Spinal cord (tissue), 10 donors: Measurements from ENCODE around the gene ATP7A. TPM values are rescaled to one million over a fixed set of nuclear protein-coding genes. Genes with fewer than 3 reads are reported as not detected.
"Not testable (repeated sequence)": the region's sequence is repeated elsewhere in the genome, so short reads cannot be mapped to it uniquely, and the experiment has no call there.

ENCODE experiments used
- DNase-seq, 6 donors: peaks; one replicate each; pipeline versions ENCODE4 v3.0.0 to v3.0.0-alpha.2; 2013 to 2015; ENCODE audit warnings: low spot score in 6 of 6, low read depth in 4 of 6
- H3K27ac ChIP-seq: one replicate; pipeline ENCODE4 v1.5.1; 2013; ENCODE audit warnings: low read depth, low read length, control low read depth
- H3K27me3 ChIP-seq: one replicate; pipeline ENCODE4 v1.6.1; 2013; ENCODE audit warnings: low read length; ENCODE audit not compliant: control insufficient read depth, insufficient read depth
- H3K36me3 ChIP-seq: one replicate; pipeline ENCODE4 v1.6.1; 2013; ENCODE audit warnings: low read length; ENCODE audit not compliant: control insufficient read depth, insufficient read depth
- H3K4me1 ChIP-seq: one replicate; pipeline ENCODE4 v1.6.1; 2013; ENCODE audit warnings: low read length; ENCODE audit not compliant: control insufficient read depth, insufficient read depth
- H3K4me3 ChIP-seq: one replicate; pipeline ENCODE4 v1.5.1; 2013; ENCODE audit warnings: low read depth, low read length, control low read depth
- H3K9me3 ChIP-seq: one replicate; pipeline ENCODE4 v1.6.1; 2013; ENCODE audit warnings: low read length; ENCODE audit not compliant: control insufficient read depth, insufficient read depth
- WGBS: methylation state at CpG from one replicate; pipeline ENCODE4 v1.1.5; 2013; ENCODE audit warnings: missing lambda C conversion rate; ENCODE audit not compliant: insufficient coverage; 5-methylcytosine and 5-hydroxymethylcytosine counted together
- polyA plus RNA-seq, 2 donors: library from polyadenylated mRNA; unstranded; fragments of 120-200 nt; gene quantifications; one replicate each; pipeline ENCODE4 v1.2.1, GENCODE V29; 2013; ENCODE audit not compliant: insufficient read length in 2 of 2
- total RNA-seq, 2 donors: library from RNA; depleted of rRNA in 1 of 2; stranded (reverse); fragments of 120-200 nt in 1 of 2; fragments of >200 nt in 1 of 2; gene quantifications; one replicate each; pipeline versions ENCODE4 v1.2.3 to v1.2.4, GENCODE V29; 2013 to 2014
- donor health status: healthy.

The ATP7A gene
- total and polyA plus RNA-seq, 4 donors = 7.2 to 19.8 (median 12.6) TPM

DNA sequence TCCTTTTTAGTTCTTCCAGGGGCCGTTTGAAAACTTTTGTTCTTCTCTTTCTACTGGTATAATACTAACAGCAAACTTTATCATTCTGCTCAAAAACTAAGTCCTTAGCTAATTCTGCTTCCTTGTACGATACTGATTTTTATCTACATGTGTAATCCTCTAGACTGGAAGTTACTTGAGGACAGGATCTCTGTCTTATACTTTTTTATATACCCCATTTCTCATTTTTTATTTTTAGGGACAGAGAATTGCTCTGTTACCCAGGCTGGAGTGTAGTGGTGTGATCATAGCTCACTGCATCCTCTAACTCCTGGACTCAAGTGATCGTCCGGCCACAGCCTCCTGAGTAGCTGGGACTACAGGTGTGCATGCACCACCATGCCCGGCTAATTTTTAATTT lies 9.0 kb upstream of the ATP7A start:
- H3K27me3 ChIP-seq = no peaks in the 10 kb centered on the region
- H3K4me3 ChIP-seq = no peak overlapping the region
- peaks cover 4% of the 10 kb centered on the region for H3K36me3 ChIP-seq
- H3K4me1 ChIP-seq = no peaks in the 10 kb centered on the region
- 97% methylated on average over 3 of the region's 5 CpGs for WGBS
- no peak for DNase-seq
- H3K27ac ChIP-seq = no peak overlapping the region
- H3K9me3 ChIP-seq = peaks cover 1% of the 10 kb centered on the region

DNA sequence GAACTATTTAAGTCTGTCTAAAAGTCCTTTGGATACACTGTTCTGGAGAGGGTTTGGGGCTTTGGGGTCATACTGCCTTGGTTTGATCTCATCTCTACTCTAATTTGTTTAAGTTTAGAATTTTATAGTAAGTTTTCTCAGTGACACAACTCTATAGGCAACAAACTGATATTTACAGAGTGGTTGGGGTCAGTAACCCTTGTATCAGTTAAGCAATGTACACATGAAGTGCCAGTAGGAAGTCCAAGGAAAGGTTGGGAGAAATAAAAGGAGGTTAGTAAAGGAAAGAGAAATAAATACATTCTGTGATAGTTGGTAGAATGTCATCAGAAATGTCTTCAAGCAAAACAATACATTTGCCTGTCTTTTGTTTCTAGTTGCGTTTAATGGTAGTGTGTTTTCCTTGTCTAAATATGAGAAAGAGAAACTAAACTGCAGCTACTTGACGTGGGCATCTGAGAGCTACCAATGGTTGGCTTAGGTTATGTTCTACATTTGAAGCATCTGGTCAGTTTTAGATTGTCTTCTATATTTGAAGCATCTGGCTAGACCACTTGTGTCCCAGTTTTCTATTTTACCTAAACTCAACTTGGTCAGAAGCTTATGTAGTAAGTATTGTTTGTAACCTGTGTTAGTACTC lies 6.9 kb downstream of the ATP7A start:
- H3K27me3 ChIP-seq = no peaks in the 10 kb centered on the region
- H3K27ac ChIP-seq = no peak overlapping the region
- WGBS = no CpG with 5 or more reads among the region's 2 CpGs
- H3K9me3 ChIP-seq = no peaks in the 10 kb centered on the region
- H3K36me3 ChIP-seq = no peaks in the 10 kb centered on the region
- no peak overlapping the region for H3K4me3 ChIP-seq
- H3K4me1 ChIP-seq = no peaks in the 10 kb centered on the region
- no peak for DNase-seq

DNA sequence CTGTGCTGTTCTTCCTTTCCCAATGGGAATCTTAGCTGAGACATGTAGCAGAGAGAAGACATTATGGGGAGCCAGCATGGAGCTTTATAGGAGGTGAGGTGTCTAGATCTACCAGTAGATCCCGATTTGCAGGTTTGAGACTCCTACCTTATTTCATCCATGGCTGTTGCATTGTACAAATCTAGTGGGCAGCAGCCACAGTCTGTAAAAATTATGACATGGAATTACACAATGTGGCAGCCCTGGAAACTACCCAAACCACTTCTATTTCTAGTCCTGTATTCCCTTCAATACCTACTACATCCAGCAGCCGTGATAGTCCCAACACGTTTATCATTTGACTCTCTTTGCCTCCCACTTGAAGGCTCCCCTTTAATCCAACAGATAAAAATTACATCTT lies 8.1 kb downstream of the ATP7A start:
- Histone ChIP-seq H3K4me3 (no peak overlapping the region), H3K4me1 (no peaks in the 10 kb centered on the region), H3K27ac (no peak overlapping the region), H3K9me3 (no peaks in the 10 kb centered on the region), H3K27me3 (no peaks in the 10 kb centered on the region), H3K36me3 (no peaks in the 10 kb centered on the region)
- WGBS = 83% methylated on average over 1 of the region's 3 CpGs
- DNase-seq = no peak

DNA sequence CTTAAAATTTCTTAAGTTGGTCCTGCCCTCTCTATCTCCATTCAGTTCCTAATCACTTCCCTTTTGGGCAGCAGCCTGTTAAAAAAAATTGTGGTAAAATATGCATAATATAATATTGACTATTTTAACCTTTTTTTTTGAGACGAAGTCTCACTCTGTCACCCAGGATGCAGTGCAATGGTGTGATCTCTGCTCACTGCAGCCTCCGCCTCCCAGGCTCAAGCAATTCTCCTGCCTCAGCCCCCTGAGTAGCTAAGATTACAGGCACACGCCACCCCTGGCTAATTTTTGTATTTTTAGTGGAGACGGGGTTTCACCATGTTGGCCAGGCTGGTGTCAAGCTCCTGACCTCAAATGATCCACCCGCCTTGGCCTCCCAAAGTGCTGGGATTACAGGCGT lies 8.9 kb downstream of the ATP7A start:
- not testable (repeated sequence) for H3K4me3 ChIP-seq, H3K4me1 ChIP-seq, H3K27me3 ChIP-seq, DNase-seq, H3K27ac ChIP-seq, H3K36me3 ChIP-seq, H3K9me3 ChIP-seq
- 57% methylated on average over 1 of the region's 6 CpGs for WGBS

DNA sequence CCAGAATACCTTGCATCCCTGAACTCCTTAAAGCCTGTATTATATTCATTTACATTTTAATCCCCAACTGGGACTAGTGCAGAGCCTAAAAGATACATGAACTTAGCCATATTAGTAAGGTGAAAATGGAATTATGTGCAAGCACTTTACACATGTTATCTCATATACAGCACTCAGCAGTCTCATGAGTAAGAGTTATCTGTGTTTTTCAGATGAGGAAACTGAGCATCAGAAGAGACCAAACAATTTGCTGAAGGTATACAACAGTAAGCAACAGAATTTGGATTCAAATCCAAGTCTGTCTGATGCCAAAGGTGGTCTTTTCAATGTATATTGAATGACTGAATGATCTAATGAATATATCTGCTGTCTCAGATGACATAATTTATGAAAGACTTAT lies 12.3 kb downstream of the ATP7A start:
- Histone ChIP-seq H3K9me3 (no peaks in the 10 kb centered on the region), H3K4me1 (no peaks in the 10 kb centered on the region), H3K36me3 (no peaks in the 10 kb centered on the region), H3K4me3 (no peak overlapping the region), H3K27me3 (no peaks in the 10 kb centered on the region), H3K27ac (no peak overlapping the region)
- no peak for DNase-seq

DNA sequence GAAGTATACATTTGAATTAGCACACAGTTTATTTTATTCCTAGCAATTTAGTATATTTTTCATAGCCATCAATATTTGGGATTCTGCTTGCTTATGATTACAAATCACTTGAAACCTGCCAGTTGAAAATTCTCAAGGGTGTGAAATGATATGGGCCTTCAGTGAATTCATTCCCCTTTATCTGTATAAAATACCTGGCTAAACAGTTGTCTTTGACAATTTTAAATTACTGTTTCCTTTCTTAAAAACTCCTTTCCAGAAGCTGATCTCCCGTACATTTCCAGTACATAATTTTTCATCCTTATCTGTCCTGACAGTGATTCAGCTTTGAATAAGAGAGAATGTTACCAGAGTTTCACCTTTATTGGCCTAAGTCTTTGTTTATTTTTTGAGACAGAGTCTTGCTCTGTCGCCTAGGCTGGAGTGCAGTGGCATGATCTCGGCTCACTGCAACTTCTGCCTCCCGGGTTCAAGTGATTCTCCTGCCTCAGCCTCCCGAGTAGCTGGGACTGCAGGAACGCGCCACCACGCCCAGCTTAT lies 13.9 kb downstream of the ATP7A start:
- Histone ChIP-seq H3K36me3 (no peaks in the 10 kb centered on the region), H3K27ac (no peak overlapping the region), H3K4me3 (no peak overlapping the region), H3K9me3 (no peaks in the 10 kb centered on the region), H3K27me3 (no peaks in the 10 kb centered on the region), H3K4me1 (no peaks in the 10 kb centered on the region)
- 100% methylated on average over 2 of the region's 8 CpGs for WGBS
- DNase-seq = no peak

DNA sequence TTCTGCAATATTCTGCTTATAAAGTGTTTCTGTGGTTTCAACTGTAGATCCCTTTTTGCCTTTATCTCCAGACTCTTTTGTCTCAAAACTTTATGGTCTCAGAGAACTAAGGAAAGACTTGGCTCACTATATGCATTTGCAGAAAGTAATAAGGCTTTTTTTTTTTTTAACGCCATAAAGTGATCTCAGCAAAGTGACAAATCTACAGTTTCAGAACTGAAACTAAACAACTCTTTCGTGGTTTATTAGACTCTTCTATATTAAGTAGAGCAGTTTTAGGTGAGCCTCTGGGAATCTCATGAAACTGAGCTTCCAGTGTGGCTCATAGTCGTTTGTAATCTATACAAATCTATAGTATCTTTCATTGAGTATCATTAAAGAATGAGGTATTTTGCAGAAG lies 15.3 kb downstream of the ATP7A start:
- Histone ChIP-seq H3K36me3 (no peaks in the 10 kb centered on the region), H3K4me1 (no peaks in the 10 kb centered on the region), H3K27ac (no peak overlapping the region), H3K4me3 (no peak overlapping the region), H3K9me3 (no peaks in the 10 kb centered on the region), H3K27me3 (no peaks in the 10 kb centered on the region)
- no CpG with 5 or more reads among the region's 3 CpGs for WGBS
- DNase-seq = no peak

DNA sequence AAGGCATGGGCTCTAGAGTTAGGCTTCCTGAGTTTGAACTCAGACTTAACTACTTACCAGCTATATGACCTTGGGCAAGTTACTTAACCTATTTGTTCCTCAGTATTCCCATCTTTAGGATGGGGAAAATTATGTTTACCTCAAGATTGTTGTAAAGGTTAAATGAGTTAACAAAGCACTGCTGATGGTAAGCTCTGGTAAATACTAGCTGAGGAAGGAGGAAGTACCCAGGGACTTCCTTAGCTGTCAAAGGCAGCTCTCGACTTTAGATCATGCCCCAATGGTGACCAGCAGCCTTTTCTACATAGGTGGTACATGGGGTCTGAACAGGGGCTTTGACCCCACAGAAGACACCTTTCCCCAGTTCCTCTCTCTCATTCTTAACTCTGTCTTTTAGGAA lies 20.1 kb downstream of the ATP7A start:
- no CpG with 5 or more reads among the region's 1 CpG for WGBS
- Histone ChIP-seq H3K4me1 (no peaks in the 10 kb centered on the region), H3K27ac (no peak overlapping the region), H3K27me3 (no peaks in the 10 kb centered on the region), H3K36me3 (peaks cover 2% of the 10 kb centered on the region), H3K9me3 (no peaks in the 10 kb centered on the region), H3K4me3 (no peak overlapping the region)
- DNase-seq = no peak

DNA sequence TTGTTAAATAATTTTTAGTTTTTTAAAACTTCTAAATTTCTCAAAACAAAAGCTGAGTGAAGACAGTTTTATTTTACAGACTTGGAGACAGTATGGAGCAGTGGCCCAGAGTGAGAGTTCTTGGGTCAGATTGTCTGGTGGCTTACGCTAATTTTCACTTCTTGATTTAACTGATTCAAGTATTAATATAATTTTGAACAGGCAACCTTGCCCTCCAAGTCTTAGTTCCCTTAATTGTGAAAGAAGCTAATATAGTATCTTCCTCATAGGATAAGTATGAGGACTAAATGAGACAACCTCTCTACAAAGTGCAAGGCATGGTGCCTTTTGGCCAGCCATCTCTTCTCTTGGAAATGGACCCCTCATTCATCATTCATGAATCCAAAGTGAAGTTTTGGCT lies 25.4 kb downstream of the ATP7A start:
- H3K36me3 ChIP-seq = peaks cover 2% of the 10 kb centered on the region
- no CpG with 5 or more reads among the region's 1 CpG for WGBS
- H3K27ac ChIP-seq = no peak overlapping the region
- no peaks in the 10 kb centered on the region for H3K9me3 ChIP-seq
- H3K4me3 ChIP-seq = no peak overlapping the region
- H3K4me1 ChIP-seq = no peaks in the 10 kb centered on the region
- no peaks in the 10 kb centered on the region for H3K27me3 ChIP-seq
- no peak for DNase-seq

DNA sequence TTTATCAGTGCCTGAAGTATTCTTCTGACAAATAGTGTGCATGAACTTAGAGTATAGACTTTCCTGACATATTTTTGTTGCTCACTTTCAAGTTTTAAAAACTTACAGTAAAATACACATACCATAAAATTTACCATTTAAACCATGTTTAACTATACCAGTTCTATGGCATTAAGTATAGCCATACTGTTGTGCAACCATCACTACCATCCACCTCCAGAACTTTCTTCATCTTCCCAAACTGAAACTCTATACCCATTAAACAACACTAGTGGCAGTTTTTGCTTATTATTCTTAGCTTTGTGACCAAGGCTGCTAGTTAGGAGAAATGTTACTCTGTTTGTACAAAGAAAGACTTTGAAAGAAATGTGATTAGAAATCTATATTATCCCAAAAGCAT lies 25.8 kb downstream of the ATP7A start:
- no peak for DNase-seq
- H3K4me3 ChIP-seq = no peak overlapping the region
- H3K27me3 ChIP-seq = no peaks in the 10 kb centered on the region
- peaks cover 2% of the 10 kb centered on the region for H3K36me3 ChIP-seq
- no peaks in the 10 kb centered on the region for H3K9me3 ChIP-seq
- no peak overlapping the region for H3K27ac ChIP-seq
- H3K4me1 ChIP-seq = no peaks in the 10 kb centered on the region
